Upper lobe of left lung (tissue), 6 donors: ENCODE measurements around the gene TMEM273. TPM values are rescaled to one million over a fixed set of nuclear protein-coding genes. Genes with fewer than 3 reads are reported as not detected.

Experiments used
- ATAC-seq, 2 donors: fragments of 200-7000 bp; cut with Tn5 transposase; one replicate each; pipeline ENCODE4 v1.9.1; 2022; ENCODE audit warnings: mild to moderate bottlenecking in 2 of 2, moderate library complexity in 2 of 2; ENCODE audit not compliant: low FRiP score in 2 of 2
- DNase-seq, 2 donors: peaks; one replicate each; pipeline ENCODE4 v3.0.0-alpha.2; 2019 to 2020
- H3K27ac ChIP-seq, 4 donors: fragments of 200-600 bp; sonication (generic); one replicate each; pipeline ENCODE4 v1.5.1; 2016 to 2019
- H3K27me3 ChIP-seq, 4 donors: fragments of 200-600 bp; sonication (generic); one replicate each; pipeline ENCODE4 v1.5.1; 2017 to 2019
- H3K36me3 ChIP-seq, 4 donors: fragments of 200-600 bp; sonication (generic); one replicate each; pipeline ENCODE4 v1.5.1; 2016 to 2019
- H3K4me1 ChIP-seq, 4 donors: fragments of 200-600 bp; sonication (generic); one replicate each; pipeline ENCODE4 v1.5.1; 2018 to 2019
- H3K4me3 ChIP-seq, 4 donors: fragments of 200-600 bp; sonication (generic); one replicate each; pipeline ENCODE4 v1.5.1; 2017 to 2019; ENCODE audit warnings: mild to moderate bottlenecking in 2 of 4, moderate library complexity in 1 of 4
- H3K9me3 ChIP-seq, 4 donors: fragments of 200-600 bp; sonication (generic); one replicate each; pipeline ENCODE4 v1.5.1; 2018 to 2019
- CTCF ChIP-seq, 6 experiments: fragments of 450-650 bp in 4 of 6; fragments of 200-600 bp in 2 of 6; sonication (generic) in 2 of 6; IDR thresholded peaks; one replicate each; pipeline ENCODE4 v1.5.1; 2016 to 2019; ENCODE audit warnings: antibody characterized with exemption in 6 of 6
- EP300 ChIP-seq, 4 donors: sonication (generic); formaldehyde crosslinking; IDR thresholded peaks; one replicate each; pipeline ENCODE4 v1.5.1; 2017; ENCODE audit warnings: antibody characterized with exemption in 4 of 4, control low read depth in 2 of 4
- POLR2A ChIP-seq, 4 donors: fragments of 450-650 bp; IDR thresholded peaks; one replicate each; pipeline ENCODE4 v1.5.1; 2016 to 2017; ENCODE audit warnings: antibody characterized with exemption in 4 of 4, mild to moderate bottlenecking in 2 of 4
- POLR2AphosphoS5 ChIP-seq, 2 donors: sonication (generic); formaldehyde crosslinking; IDR thresholded peaks; one replicate each; pipeline ENCODE4 v1.5.1; 2017; ENCODE audit warnings: antibody characterized with exemption in 2 of 2
- WGBS, 2 donors: methylation state at CpG; one replicate each; pipeline ENCODE4 v1.1.5; 2017 to 2018; 5-methylcytosine and 5-hydroxymethylcytosine counted together
- total RNA-seq, 6 donors: library from RNA; depleted of rRNA in 4 of 6; stranded (reverse); fragments of >200 nt in 4 of 6; gene quantifications; one replicate each; pipeline versions ENCODE4 v1.1.0 to v1.2.1, GENCODE V29; 2016 to 2021
- donor health status: DM: no; HTN: no; CAD: no; lungs with moderate emphysema.
- donor health status: DM: no; HTN: yes; CAD: no; lungs with severe emphysema.

Gene TMEM273
- total RNA-seq, 6 donors from 2014 or later: 12.3 to 52.3 (median 30.7) TPM

GRCh38 chr10:49123981-49124950, 63.9 kb downstream of the TMEM273 start:
- TF ChIP-seq EP300 (IDR thresholded peaks at IDR 0.05): no peak
- no peak for TF ChIP-seq POLR2A (IDR thresholded peaks at IDR 0.05)
- TF ChIP-seq POLR2AphosphoS5 (IDR thresholded peaks at IDR 0.05): no peak
- no peak for TF ChIP-seq CTCF (IDR thresholded peaks at IDR 0.05)
- no peaks in the 10 kb centered on the region for H3K9me3 ChIP-seq
- ATAC-seq (no peak), DNase-seq (no peak)
- no peaks in the 10 kb centered on the region for H3K36me3 ChIP-seq
- 84 to 91% methylated on average over 7 of the region's 7 CpGs for WGBS, 2 donors
- no peaks in the 10 kb centered on the region for H3K27me3 ChIP-seq
- no peaks in the 10 kb centered on the region for H3K4me1 ChIP-seq
- H3K27ac ChIP-seq: no peak overlapping the region
- H3K4me3 ChIP-seq: no peak overlapping the region

DNA sequence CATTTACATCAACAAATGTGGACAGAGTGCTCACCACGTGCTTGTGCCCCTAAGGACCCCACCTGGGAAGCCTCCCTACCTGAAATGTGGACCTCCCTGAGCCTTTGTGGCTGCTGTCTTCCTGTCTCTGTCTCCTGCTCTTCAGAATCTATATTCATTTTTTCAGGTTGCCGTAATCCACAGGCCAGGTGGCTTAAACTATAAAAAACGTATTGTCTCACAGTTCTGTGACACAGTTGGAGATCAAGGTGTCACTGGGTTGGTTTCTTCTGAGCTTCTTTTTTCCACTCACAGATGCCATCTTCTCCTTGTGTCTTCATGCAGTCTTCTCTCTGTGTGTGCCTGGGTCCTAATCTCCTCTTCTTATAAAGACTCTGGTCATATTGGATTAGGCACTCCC, 67.3 kb downstream of the TMEM273 start:
- Histone ChIP-seq H3K36me3 (no peaks in the 10 kb centered on the region), H3K27me3 (no peaks in the 10 kb centered on the region), H3K9me3 (no peaks in the 10 kb centered on the region), H3K4me1 (peaks cover 0 to under 1% (median 0%) of the 10 kb centered on the region in 4 donors), H3K4me3 (no peak overlapping the region), H3K27ac (no peak overlapping the region)
- no peak for DNase-seq
- 86 to 87% methylated on average over 3 of the region's 3 CpGs for WGBS, 2 donors
- ATAC-seq: no peak
- TF ChIP-seq EP300 (IDR thresholded peaks at IDR 0.05) (no peak), CTCF (IDR thresholded peaks at IDR 0.05) (no peak), POLR2AphosphoS5 (IDR thresholded peaks at IDR 0.05) (no peak), POLR2A (IDR thresholded peaks at IDR 0.05) (no peak)

DNA sequence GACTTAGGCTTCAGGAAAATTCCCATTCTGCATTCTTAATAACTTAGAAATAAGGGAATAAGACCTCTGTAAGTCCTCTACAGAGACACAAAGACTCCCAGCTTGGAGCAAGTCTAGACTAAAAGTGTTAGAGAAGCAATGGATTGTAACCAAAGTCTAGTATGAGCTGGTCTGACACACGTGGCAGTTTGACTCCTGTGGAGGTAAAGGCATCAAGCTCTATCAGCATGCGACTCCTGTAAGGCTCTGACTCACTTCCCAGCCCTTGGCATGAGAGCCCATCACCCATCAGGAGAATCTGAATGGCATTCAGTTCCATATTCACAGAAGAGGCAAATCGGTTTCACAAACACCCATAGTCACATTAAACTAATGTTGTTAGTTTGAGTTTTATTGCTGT, 68.4 kb downstream of the TMEM273 start:
- DNase-seq: no peak
- WGBS, 2 donors: 61 to 68% methylated on average over 3 of the region's 3 CpGs
- Histone ChIP-seq H3K36me3 (no peaks in the 10 kb centered on the region), H3K9me3 (no peaks in the 10 kb centered on the region), H3K27ac (no peak overlapping the region), H3K27me3 (no peaks in the 10 kb centered on the region), H3K4me3 (no peak overlapping the region), H3K4me1 (peaks cover 0 to 8% (median 0%) of the 10 kb centered on the region in 4 donors)
- ATAC-seq: no peak
- TF ChIP-seq EP300 (IDR thresholded peaks at IDR 0.05) (no peak), POLR2A (IDR thresholded peaks at IDR 0.05) (no peak), CTCF (IDR thresholded peaks at IDR 0.05) (no peak), POLR2AphosphoS5 (IDR thresholded peaks at IDR 0.05) (no peak)

- Histone ChIP-seq H3K36me3 (no peaks in the 10 kb centered on the region), H3K27ac (no peak overlapping the region), H3K4me3 (no peak overlapping the region), H3K9me3 (no peaks in the 10 kb centered on the region), H3K27me3 (no peaks in the 10 kb centered on the region), H3K4me1 (peaks cover 0 to 15% (median 4%) of the 10 kb centered on the region in 4 donors)
- ATAC-seq: no peak
- no peak for TF ChIP-seq CTCF (IDR thresholded peaks at IDR 0.05)
- TF ChIP-seq POLR2A (IDR thresholded peaks at IDR 0.05): no peak
- no peak for TF ChIP-seq EP300 (IDR thresholded peaks at IDR 0.05)
- no peak for TF ChIP-seq POLR2AphosphoS5 (IDR thresholded peaks at IDR 0.05)
- 74 to 76% methylated on average over 6 of the region's 6 CpGs for WGBS, 2 donors
- no peak for DNase-seq
Measured at GRCh38 chr10:49118430-49119074, 69.6 kb downstream of the TMEM273 start.
